HAP-1 (cell line): ENCODE results near the gene CLRN2.
A peak's percentile ranks its signal among the peaks of the same experiment; 100 is the strongest.
"Not testable (repeated sequence)": the region's sequence is repeated elsewhere in the genome, so short reads cannot be mapped to it uniquely, and the experiment has no call there.

Experiments
- DNase-seq, 2 experiments: peaks; one replicate each; pipeline ENCODE4 v3.0.0-alpha.2; 2016 to 2020; ENCODE audit warnings: low spot score in 2 of 2
- H3K27me3 ChIP-seq: fragments of 250-450 bp; sonication (Bioruptor Pico); 2 replicates; pipeline ENCODE4 v1.5.1; 2020; ENCODE audit warnings: low read depth, mild to moderate bottlenecking, moderate library complexity
- H3K36me3 ChIP-seq: fragments of 250-450 bp; sonication (Bioruptor Pico); replicated peaks from 2 replicates; pipeline ENCODE4 v1.5.1; 2020; ENCODE audit warnings: mild to moderate bottlenecking
- H3K4me1 ChIP-seq: fragments of 250-450 bp; sonication (Bioruptor Pico); 2 replicates; pipeline ENCODE4 v1.5.1; 2020; ENCODE audit warnings: mild to moderate bottlenecking
- H3K4me3 ChIP-seq: fragments of 250-450 bp; sonication (Bioruptor Pico); 2 replicates; pipeline ENCODE4 v1.5.1; 2020; ENCODE audit warnings: mild to moderate bottlenecking, moderate library complexity
- H3K9me3 ChIP-seq: fragments of 250-450 bp; sonication (Bioruptor Pico); 2 replicates; pipeline ENCODE4 v1.5.1; 2020; ENCODE audit warnings: mild to moderate bottlenecking, moderate library complexity
- in situ Hi-C: fragments of 300-500 bp; cut with MboI; formaldehyde crosslinking; loops from 3 replicates; pipeline ENCODE4 v1.14.3; 2020; ENCODE audit warnings: low sequenced_read_pairs, inconsistent platforms, mixed read lengths

The CLRN2 gene

DNA sequence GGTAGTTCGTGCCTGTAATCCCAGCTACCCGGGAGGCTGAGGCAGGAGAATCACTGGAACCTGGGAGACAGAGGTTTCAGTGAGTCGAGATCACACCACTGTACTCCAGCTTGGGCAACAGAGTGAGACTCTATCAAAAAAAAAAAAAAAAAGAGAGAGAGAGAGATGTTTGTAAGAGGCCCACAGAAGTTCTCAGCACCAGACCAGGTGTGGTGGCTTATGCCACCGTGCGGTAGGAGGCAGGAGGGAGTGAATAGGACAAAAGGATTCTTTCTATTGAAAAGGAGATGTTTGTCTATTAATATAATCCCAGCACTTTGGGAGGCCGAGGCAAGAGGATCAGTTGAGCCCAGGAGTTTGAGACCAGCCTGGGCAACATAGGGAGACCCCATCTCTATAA, 22.1 kb downstream of the CLRN2 start:
- not testable (repeated sequence) for H3K9me3 ChIP-seq, DNase-seq, H3K4me3 ChIP-seq, H3K36me3 ChIP-seq, H3K27me3 ChIP-seq, H3K4me1 ChIP-seq
- in situ Hi-C loops, result loop anchor here (25.0 kb wide), 1 partner anchor 1050 kb away; no protein-coding TSS in a partner anchor

DNA sequence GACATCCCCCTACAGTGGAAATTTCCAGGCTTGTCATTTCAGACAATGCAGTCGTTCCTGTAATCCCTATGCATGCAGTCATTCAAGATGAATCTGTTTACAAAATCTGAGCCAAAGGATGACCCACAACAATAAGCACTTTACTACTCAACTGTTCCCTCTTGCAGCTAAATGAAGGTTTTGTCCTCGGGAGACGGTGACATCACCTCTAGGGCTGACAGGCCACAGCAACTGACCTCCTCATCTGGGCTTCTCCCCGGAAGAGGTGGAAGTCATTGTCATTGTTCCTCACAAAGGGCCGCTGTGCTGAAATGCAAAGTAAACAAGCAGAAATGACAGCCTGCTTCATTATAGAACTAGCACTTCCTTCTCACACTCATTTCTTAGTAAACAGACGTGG, 29.2 kb downstream of the CLRN2 start:
- Histone ChIP-seq H3K27me3 (peaks cover 3% of the 10 kb centered on the region; the same call in 1 of the 2 replicates), H3K4me3 (no peak overlapping the region), H3K9me3 (no peaks in the 10 kb centered on the region), H3K4me1 (peaks cover 5% of the 10 kb centered on the region), H3K36me3 (no peaks in the 10 kb centered on the region)
- peak; percentile 25 to 56 for DNase-seq
- in situ Hi-C loops, result loop anchor here (25.0 kb wide), 1 partner anchor 1043 kb away; no protein-coding TSS in a partner anchor

DNA sequence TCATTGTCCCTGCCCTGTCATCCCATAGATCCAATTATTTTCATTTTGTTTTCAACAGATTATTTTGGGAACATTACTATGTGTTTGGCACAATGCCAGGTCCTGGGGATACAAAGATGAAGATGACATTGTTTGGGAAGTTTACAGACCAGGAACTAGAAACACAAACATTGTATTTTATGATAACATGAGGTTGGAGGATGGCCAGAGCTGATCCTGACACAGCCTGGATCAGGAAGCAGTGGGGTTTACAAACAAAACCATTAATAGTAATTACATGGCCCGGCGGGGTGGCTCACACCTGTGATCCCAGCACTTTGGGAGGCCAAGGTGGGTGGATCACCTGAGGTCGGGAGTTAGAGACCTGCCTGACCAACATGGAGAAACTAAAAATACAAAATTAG, 29.9 kb downstream of the CLRN2 start:
- H3K4me3 ChIP-seq, result no peak overlapping the region
- peaks cover 3% of the 10 kb centered on the region; the same call in 1 of the 2 replicates for H3K27me3 ChIP-seq
- DNase-seq, result no peak
- peaks cover 5% of the 10 kb centered on the region for H3K4me1 ChIP-seq
- in situ Hi-C loops, result loop anchor here (25.0 kb wide), 1 partner anchor 1042 kb away; no protein-coding TSS in a partner anchor
- no peaks in the 10 kb centered on the region for H3K9me3 ChIP-seq
- H3K36me3 ChIP-seq, result no peaks in the 10 kb centered on the region

DNA sequence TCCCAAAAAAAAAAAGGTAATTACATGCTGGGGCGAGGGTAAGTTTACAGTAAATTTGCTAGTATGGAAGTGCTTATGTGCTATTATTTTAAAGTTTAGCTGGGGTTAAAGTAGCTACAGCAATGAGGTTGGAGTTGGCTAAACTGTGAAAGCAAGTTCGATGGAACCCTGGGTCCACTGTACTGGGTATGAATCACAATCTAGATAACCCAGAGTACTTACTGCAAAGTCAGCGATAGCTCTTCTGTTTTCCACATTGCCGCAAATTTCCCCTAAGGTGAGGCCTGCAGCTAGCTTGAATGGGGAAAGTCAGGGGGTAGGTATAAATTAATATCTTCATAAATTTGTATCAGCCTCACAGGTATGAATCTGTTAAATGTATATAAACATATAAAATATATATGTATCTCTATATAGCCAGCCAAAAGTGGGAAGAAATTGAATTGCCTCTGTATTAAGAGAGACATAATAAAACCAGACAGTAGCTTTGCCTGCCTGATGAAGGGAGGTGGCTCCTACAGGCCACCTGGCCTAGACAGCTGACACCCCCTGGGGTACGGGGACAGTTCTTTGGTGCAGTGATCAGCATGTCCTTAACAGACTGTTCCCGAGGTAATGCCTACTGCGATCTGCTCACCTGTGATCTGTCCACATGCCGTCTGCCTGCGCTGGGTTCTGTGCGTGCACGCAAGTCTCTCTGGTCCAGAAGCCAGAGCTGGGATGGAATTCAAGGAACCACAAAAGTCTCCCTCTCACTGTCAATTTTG, 30.6 kb downstream of the CLRN2 start:
- Histone ChIP-seq H3K4me3 (no peak overlapping the region), H3K27me3 (peaks cover 3% of the 10 kb centered on the region; the same call in 1 of the 2 replicates), H3K36me3 (no peaks in the 10 kb centered on the region), H3K9me3 (no peaks in the 10 kb centered on the region), H3K4me1 (peaks cover 5% of the 10 kb centered on the region)
- in situ Hi-C loops, result loop anchor here (25.0 kb wide), 1 partner anchor 1042 kb away; no protein-coding TSS in a partner anchor
- DNase-seq, result no peak

DNA sequence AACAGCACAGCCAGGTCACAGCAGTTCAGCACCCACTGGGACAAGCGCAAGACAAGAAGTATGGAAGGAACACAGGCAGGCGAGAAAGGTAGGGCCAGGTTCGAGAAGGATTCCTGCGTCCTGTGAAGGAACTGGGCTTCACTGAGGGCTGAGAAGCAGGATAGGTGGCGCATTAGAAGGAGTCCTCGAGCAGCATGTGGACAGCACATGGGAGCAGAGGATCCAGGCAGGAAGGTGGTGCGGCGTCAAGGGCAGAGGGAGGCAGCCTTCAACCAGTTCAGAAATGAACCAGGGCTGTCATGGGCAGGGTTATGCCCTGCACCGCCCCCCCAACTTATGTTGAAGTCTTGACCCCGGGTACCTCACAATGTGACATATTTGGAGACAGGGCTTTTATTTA, 31.3 kb downstream of the CLRN2 start:
- in situ Hi-C loops, result loop anchor here (25.0 kb wide), 1 partner anchor 1041 kb away; no protein-coding TSS in a partner anchor
- Histone ChIP-seq H3K4me1 (peaks cover 5% of the 10 kb centered on the region), H3K27me3 (peaks cover 3% of the 10 kb centered on the region; the same call in 1 of the 2 replicates), H3K9me3 (no peaks in the 10 kb centered on the region), H3K36me3 (no peaks in the 10 kb centered on the region), H3K4me3 (no peak overlapping the region)
- no peak for DNase-seq

DNA sequence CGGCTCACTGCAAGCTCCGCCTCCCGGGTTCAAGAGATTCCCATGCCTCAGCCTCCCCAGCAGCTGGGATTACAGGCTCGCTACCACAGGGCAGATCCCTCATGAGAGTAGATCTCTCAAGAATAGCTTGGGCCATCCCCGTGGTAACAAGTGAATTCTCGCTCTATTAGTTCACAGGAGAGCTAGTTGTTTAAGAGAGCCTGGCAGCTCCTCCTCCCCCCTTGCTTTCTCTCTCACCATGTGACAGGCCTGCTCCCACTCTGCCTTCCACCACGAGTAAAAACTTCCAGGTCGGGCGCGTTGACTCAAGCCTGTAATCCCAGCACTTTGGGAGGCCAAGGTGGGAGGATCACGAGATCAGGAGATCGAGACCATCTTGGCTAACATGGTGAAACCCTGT, 31.7 kb downstream of the CLRN2 start:
- no peak for DNase-seq
- H3K36me3 ChIP-seq, result no peaks in the 10 kb centered on the region
- H3K4me1 ChIP-seq, result peaks cover 5% of the 10 kb centered on the region
- in situ Hi-C loops, result loop anchor here (25.0 kb wide), 1 partner anchor 1041 kb away; no protein-coding TSS in a partner anchor
- H3K4me3 ChIP-seq, result no peak overlapping the region
- H3K9me3 ChIP-seq, result no peaks in the 10 kb centered on the region
- H3K27me3 ChIP-seq, result peaks cover 3% of the 10 kb centered on the region; the same call in 1 of the 2 replicates

DNA sequence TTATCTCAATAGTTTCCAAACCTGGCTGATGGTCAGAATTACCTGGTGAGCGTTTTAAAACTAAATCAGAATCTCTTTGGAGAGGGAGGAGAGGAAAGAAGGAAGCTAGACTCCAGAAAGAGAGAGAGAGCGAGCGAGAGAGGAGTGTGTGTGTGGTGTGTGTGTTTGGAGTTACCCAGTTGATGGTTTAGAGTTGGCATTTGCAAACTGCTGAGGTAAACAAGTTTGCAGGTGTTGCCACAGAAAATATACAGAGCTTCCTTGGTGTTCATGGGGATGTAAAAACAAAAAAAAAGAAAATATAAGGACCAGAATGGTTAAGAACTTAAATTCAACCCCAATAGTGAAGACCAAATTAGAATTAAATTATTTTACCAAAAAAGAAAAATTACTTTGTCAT, 35.6 kb downstream of the CLRN2 start:
- no peak for DNase-seq
- no peaks in the 10 kb centered on the region for H3K36me3 ChIP-seq
- in situ Hi-C loops, result no loop called here
- H3K4me1 ChIP-seq, result no peaks in the 10 kb centered on the region
- H3K27me3 ChIP-seq, result no peaks in the 10 kb centered on the region
- H3K9me3 ChIP-seq, result no peaks in the 10 kb centered on the region
- H3K4me3 ChIP-seq, result no peak overlapping the region

DNA sequence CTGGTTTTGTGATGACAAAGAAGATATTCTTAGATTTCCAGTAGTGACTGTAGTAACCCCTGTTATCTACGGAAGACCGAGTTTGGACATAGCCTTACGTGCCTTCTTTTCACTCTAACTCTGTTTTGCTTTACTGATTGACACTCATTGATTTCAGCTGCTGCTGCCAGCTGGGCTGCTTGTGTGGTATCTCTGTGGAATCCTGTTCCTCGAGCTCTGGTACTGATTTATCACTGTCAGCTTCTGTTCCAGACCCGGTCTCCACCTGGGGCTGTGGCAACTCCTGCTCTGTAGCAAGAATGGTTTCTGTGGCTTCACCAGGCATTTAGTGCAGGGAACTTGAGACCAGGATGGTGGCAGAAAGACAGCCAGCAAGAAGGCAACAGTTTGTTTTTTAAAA, 37.5 kb downstream of the CLRN2 start:
- H3K36me3 ChIP-seq, result no peaks in the 10 kb centered on the region
- in situ Hi-C loops, result no loop called here
- no peaks in the 10 kb centered on the region for H3K27me3 ChIP-seq
- no peak for DNase-seq
- no peak overlapping the region for H3K4me3 ChIP-seq
- H3K9me3 ChIP-seq, result no peaks in the 10 kb centered on the region
- no peaks in the 10 kb centered on the region for H3K4me1 ChIP-seq

DNA sequence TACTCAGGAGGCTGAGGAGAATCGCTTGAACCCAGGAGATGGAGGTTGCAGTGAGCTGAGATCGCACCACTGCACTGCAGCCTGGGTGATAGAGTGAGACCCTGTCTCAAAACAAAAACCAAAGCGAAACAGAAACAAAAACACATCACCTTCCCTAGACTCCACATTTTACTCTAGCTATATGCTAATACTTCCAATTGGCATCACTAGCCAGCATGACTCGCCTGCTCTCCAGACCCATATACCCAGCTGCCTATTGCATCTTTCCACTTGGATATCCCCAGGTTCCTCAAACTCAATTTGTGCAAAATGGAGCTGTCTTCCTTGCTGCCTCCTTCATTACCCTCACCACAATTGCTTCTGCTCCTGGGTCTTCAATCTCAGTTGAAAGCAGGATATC, 39.6 kb downstream of the CLRN2 start:
- no peaks in the 10 kb centered on the region for H3K27me3 ChIP-seq
- H3K4me1 ChIP-seq, result no peaks in the 10 kb centered on the region
- in situ Hi-C loops, result no loop called here
- no peak overlapping the region for H3K4me3 ChIP-seq
- no peak for DNase-seq
- H3K36me3 ChIP-seq, result no peaks in the 10 kb centered on the region
- H3K9me3 ChIP-seq, result no peaks in the 10 kb centered on the region

DNA sequence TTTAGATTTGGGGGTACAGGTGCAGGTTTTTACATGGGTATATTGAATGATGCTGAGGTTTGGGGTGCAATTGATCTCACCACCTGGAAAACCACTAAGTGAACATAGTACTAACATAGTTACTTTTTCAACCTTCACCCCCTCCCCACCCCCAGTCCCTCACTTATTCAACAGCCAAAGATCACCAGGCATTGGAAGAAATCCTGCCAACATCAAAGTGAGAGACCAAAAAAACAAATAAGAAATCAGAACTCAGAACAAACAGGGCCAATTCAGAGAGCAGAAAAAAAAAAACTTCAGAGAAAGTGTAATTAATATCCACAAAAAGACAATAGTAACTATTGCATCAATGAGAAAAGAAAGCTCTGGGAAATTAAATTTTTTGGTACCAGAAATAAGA, 41.5 kb downstream of the CLRN2 start:
- Histone ChIP-seq H3K4me1 (no peaks in the 10 kb centered on the region), H3K36me3 (no peaks in the 10 kb centered on the region), H3K4me3 (no peak overlapping the region), H3K9me3 (no peaks in the 10 kb centered on the region), H3K27me3 (no peaks in the 10 kb centered on the region)
- no peak for DNase-seq
- in situ Hi-C loops, result no loop called here

DNA sequence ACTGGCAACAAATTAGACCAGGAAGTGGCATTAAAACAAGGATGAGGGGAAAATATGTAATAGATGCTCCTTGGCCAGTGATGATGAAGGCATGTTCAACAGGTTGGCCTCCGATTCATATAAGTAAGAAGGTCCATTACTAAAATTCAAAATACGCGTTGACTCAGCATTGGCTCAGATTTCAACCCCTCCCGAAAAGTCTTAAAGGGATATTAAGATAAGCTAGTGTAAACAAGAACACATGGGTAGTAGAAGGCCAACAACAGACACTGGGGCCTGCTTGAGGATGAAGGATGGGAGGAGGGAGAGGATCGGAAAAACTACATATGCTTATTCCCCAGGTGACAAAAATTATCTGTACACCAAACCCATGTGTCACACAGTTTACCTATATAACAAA, 42.9 kb downstream of the CLRN2 start:
- DNase-seq, result no peak
- no peaks in the 10 kb centered on the region for H3K27me3 ChIP-seq
- no peaks in the 10 kb centered on the region for H3K4me1 ChIP-seq
- no peak overlapping the region for H3K4me3 ChIP-seq
- no peaks in the 10 kb centered on the region for H3K36me3 ChIP-seq
- no peaks in the 10 kb centered on the region for H3K9me3 ChIP-seq
- in situ Hi-C loops, result no loop called here

DNA sequence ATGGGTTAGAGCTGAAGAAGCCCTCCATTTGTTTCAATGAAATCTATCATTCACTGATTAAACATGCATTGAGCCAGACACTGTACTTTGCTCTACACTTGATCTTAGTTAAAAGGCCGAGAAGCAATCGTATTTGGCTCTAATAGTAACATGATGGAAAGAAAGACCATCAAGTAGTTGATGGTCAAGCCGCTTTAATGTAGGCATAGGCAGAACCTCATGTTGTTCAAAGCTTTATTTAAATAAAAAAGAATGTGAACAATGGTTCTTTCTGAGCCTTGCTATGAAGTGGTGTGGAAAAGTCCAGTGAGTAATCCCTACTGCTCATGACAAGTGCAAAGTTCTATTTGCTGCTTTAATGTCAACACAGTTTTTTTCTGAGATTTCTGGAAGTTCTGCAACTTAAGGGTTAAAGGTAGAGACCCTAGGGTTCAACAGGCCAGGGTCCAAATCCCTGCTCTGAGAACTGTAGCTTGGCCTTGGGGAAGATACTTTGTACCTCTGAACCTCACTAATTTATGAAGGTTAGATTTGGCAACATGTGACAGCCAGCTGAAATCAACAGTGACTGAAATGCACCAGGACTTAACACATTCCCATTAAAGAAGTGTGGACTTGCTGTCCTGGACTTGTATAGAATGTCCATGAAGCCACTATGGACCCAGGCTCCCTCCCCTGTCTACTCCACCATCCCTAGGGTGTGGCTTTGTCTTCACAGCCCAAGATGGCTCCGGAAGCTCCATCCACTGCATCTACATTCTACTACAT, 44.2 kb downstream of the CLRN2 start:
- no peak for DNase-seq
- H3K36me3 ChIP-seq, result no peaks in the 10 kb centered on the region
- H3K4me3 ChIP-seq, result no peak overlapping the region
- no peaks in the 10 kb centered on the region for H3K4me1 ChIP-seq
- no peaks in the 10 kb centered on the region for H3K9me3 ChIP-seq
- in situ Hi-C loops, result no loop called here
- no peaks in the 10 kb centered on the region for H3K27me3 ChIP-seq

DNA sequence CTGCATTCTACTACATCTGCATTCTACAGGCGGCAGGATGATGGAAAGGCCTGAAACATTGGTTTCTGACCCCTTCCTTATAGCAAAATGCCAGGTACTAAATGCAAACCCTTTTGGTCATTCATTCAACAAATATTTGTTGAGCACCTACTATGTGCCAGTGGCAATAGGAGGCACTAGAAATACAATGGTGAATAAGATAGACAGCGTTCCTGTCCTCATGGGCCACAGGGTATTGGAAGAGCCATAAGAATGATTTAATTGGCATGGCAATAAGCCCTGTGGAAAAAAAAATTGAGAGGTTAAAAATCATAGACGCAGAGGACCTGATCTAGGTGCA, 44.7 kb downstream of the CLRN2 start:
- H3K4me3 ChIP-seq, result no peak overlapping the region
- DNase-seq, result no peak
- no peaks in the 10 kb centered on the region for H3K36me3 ChIP-seq
- no peaks in the 10 kb centered on the region for H3K9me3 ChIP-seq
- no peaks in the 10 kb centered on the region for H3K27me3 ChIP-seq
- no peaks in the 10 kb centered on the region for H3K4me1 ChIP-seq
- in situ Hi-C loops, result no loop called here

DNA sequence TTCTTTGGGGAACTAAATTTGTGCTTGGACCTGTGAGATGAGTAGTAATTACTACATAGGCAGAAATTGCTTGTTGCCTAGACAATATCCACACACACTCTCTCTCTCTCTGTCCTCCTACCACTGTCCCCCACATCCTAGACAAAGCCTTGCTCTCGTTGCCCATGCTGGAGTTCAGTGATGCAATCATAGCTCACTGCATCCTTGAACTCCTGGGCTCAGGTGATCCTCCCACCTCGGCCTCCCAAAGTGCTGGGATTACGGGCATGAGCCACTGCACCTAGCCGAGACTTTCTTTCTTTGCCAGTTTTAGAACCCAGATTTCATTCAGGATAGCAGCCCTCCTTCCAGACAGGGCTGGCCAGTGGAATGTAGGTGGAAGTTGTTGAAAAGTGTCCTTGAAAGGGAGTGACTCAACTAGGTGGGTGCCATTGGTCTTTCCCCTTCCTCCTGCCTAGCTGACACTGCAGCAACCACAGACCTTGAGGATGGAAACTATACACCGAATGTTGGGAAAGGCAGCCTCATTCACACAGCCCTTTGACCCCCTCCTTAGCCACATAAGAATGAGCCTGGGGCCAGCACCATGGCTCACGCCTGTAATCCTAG, 45.2 kb downstream of the CLRN2 start:
- Histone ChIP-seq H3K27me3 (no peaks in the 10 kb centered on the region), H3K4me3 (no peak overlapping the region), H3K4me1 (no peaks in the 10 kb centered on the region), H3K36me3 (no peaks in the 10 kb centered on the region), H3K9me3 (no peaks in the 10 kb centered on the region)
- in situ Hi-C loops, result no loop called here
- no peak for DNase-seq
